Occipital lobe (tissue), 2 donors: ENCODE measurements around the gene TBC1D5. TPM values are rescaled to one million over a fixed set of nuclear protein-coding genes. Genes with fewer than 3 reads are reported as not detected.
"Not testable (repeated sequence)": the region's sequence is repeated elsewhere in the genome, so short reads cannot be mapped to it uniquely, and the experiment has no call there.

ENCODE experiments used
- DNase-seq: peaks from one replicate; lab custom pipeline; 2025; lab: John Stamatoyannopoulos, UW
- total RNA-seq: library from RNA; depleted of rRNA; stranded (reverse); fragments of >200 nt; gene quantifications from one replicate; pipeline ENCODE4 v1.2.3, GENCODE V29; 2014

TBC1D5 gene
- total RNA-seq, 1 donor from 2014 or later: 110 TPM

GRCh38 chr3:17140670-17141505 lies 601.5 kb downstream of the TBC1D5 start:
- no peak for DNase-seq

- no peak for DNase-seq
These were observed 604.0 kb downstream of the TBC1D5 start for GRCh38 chr3:17138246-17139039.

- DNase-seq: no peak
These were observed 605.1 kb downstream of the TBC1D5 start for GRCh38 chr3:17137321-17137826.

GRCh38 chr3:17136136-17136721 lies 606.2 kb downstream of the TBC1D5 start:
- no peak for DNase-seq

- no peak for DNase-seq
These were observed 606.7 kb downstream of the TBC1D5 start for GRCh38 chr3:17135696-17136095.

- DNase-seq: no peak
These were observed 608.5 kb downstream of the TBC1D5 start for GRCh38 chr3:17133632-17134545.

- DNase-seq: no peak
These were observed 609.9 kb downstream of the TBC1D5 start for GRCh38 chr3:17132286-17133115.

- no peak for DNase-seq
These were observed 611.5 kb downstream of the TBC1D5 start for GRCh38 chr3:17130956-17131355.

GRCh38 chr3:17129556-17129955 lies 612.9 kb downstream of the TBC1D5 start:
- no peak for DNase-seq

- not testable (repeated sequence) for DNase-seq
These were observed 613.8 kb downstream of the TBC1D5 start for GRCh38 chr3:17128671-17129070.

GRCh38 chr3:17125738-17126442 lies 616.5 kb downstream of the TBC1D5 start:
- no peak for DNase-seq

- DNase-seq: no peak
These were observed 619.7 kb downstream of the TBC1D5 start for GRCh38 chr3:17122758-17123157.

GRCh38 chr3:17121336-17121735 lies 621.1 kb downstream of the TBC1D5 start:
- no peak for DNase-seq

- DNase-seq: no peak
These were observed 622.3 kb downstream of the TBC1D5 start for GRCh38 chr3:17120115-17120514.

GRCh38 chr3:17119201-17120072 lies 623.0 kb downstream of the TBC1D5 start:
- no peak for DNase-seq

- no peak for DNase-seq
These were observed 623.7 kb downstream of the TBC1D5 start for GRCh38 chr3:17118771-17119170.

GRCh38 chr3:17116007-17116600 lies 626.3 kb downstream of the TBC1D5 start:
- no peak for DNase-seq

- no peak for DNase-seq
These were observed 627.2 kb downstream of the TBC1D5 start for GRCh38 chr3:17115186-17115585.
